Neural cell (in vitro differentiated cells): Measurements from ENCODE around the gene MED27. TPM values are rescaled to one million over a fixed set of nuclear protein-coding genes. Genes with fewer than 3 reads are reported as not detected.

ENCODE experiments used
- H2AFZ ChIP-seq: fragments of 200-600, 300-800 bp; sonication (generic), shearing (Covaris generic); 2 replicates; pipeline ENCODE4 v1.6.0; 2014; ENCODE audit warnings: low read depth, mild to moderate bottlenecking, antibody characterized with exemption, low read length, moderate library complexity
- H3F3A ChIP-seq: fragments of 200-600 bp; shearing (Covaris generic); 2 replicates; pipeline ENCODE4 v1.6.1; 2016; ENCODE audit warnings: mild to moderate bottlenecking, moderate library complexity, mixed read lengths, antibody characterized with exemption, low read length; ENCODE audit not compliant: insufficient read depth, poor library complexity, severe bottlenecking
- H3K27ac ChIP-seq: fragments of 200-600, 300-800 bp; sonication (generic), shearing (Covaris generic); 2 replicates; pipeline ENCODE4 v1.5.1; 2014; ENCODE audit warnings: mild to moderate bottlenecking, low read length, moderate library complexity
- H3K27me3 ChIP-seq: fragments of 300-800, 200-600 bp; sonication (generic), shearing (Covaris generic); 2 replicates; pipeline ENCODE4 v1.6.0; 2014; ENCODE audit warnings: mild to moderate bottlenecking, low read depth, low read length, moderate library complexity; ENCODE audit not compliant: insufficient read depth
- H3K36me3 ChIP-seq: fragments of 300-800, 200-600 bp; sonication (generic), shearing (Covaris generic); 2 replicates; pipeline ENCODE4 v1.5.1; 2014; ENCODE audit warnings: mild to moderate bottlenecking, antibody characterized with exemption, low read length, moderate library complexity; ENCODE audit not compliant: insufficient read depth
- H3K4me2 ChIP-seq: fragments of 300-800, 200-600 bp; sonication (generic), shearing (Covaris generic); 2 replicates; pipeline ENCODE4 v1.6.0; 2014; ENCODE audit warnings: mild to moderate bottlenecking, low read length
- H3K4me3 ChIP-seq: fragments of 300-800, 200-600 bp; sonication (generic), shearing (Covaris generic); 2 replicates; pipeline ENCODE4 v1.5.1; 2014; ENCODE audit warnings: mild to moderate bottlenecking, low read length, moderate library complexity
- H3K79me2 ChIP-seq: fragments of 200-600 bp; shearing (Covaris generic); replicated peaks from 2 replicates; pipeline ENCODE4 v1.6.0; 2014; ENCODE audit warnings: mild to moderate bottlenecking, low read length, moderate library complexity; ENCODE audit not compliant: insufficient read depth
- H3K9ac ChIP-seq: fragments of 300-800, 200-600 bp; sonication (generic), shearing (Covaris generic); 2 replicates; pipeline ENCODE4 v1.6.1; 2016; ENCODE audit warnings: mild to moderate bottlenecking, low read length, mixed read lengths
- H3K9me2 ChIP-seq: fragments of 200-600 bp; shearing (Covaris generic); 2 replicates; pipeline ENCODE4 v1.6.1; 2016; ENCODE audit warnings: mild to moderate bottlenecking, low read length, mixed read lengths; ENCODE audit not compliant: insufficient read depth
- H3K9me3 ChIP-seq: fragments of 200-600, 300-800 bp; sonication (generic), shearing (Covaris generic); 2 replicates; pipeline ENCODE4 v1.6.1; 2016; ENCODE audit warnings: mild to moderate bottlenecking, mixed run types, low read length, moderate library complexity, mixed read lengths
- H4K20me1 ChIP-seq: fragments of 200-600 bp; shearing (Covaris generic); 2 replicates; pipeline ENCODE4 v1.6.1; 2016; ENCODE audit warnings: mild to moderate bottlenecking, mixed run types; ENCODE audit not compliant: insufficient read depth
- CTCF ChIP-seq: fragments of 450-650 bp; IDR thresholded peaks from 2 replicates; pipeline ENCODE4 v1.5.1; 2014; ENCODE audit warnings: antibody characterized with exemption, mild to moderate bottlenecking, moderate library complexity; ENCODE audit not compliant: poor library complexity, severe bottlenecking
- EP300 ChIP-seq: fragments of 450-650 bp; conservative IDR thresholded peaks from 2 replicates; pipeline ENCODE4 v1.6.1; 2014; ENCODE audit warnings: antibody characterized with exemption, mild to moderate bottlenecking, moderate library complexity; ENCODE audit not compliant: poor library complexity, severe bottlenecking
- EZH2 ChIP-seq: fragments of 200-600, 300-800 bp; shearing (Covaris generic), sonication (generic); IDR thresholded peaks from 2 replicates; pipeline ENCODE4 v1.6.1; 2014; ENCODE audit warnings: antibody characterized with exemption, low read length, borderline replicate concordance, mild to moderate bottlenecking; ENCODE audit not compliant: insufficient read depth, poor library complexity, severe bottlenecking
- MXI1 ChIP-seq: fragments of 450-650 bp; conservative IDR thresholded peaks from 2 replicates; pipeline ENCODE4 v1.6.1; 2014; ENCODE audit warnings: antibody characterized with exemption, mild to moderate bottlenecking; ENCODE audit not compliant: poor library complexity, severe bottlenecking
- POLR2AphosphoS5 ChIP-seq: IDR thresholded peaks from 2 replicates; pipeline ENCODE4 v1.6.1; 2012
- RAD21 ChIP-seq: fragments of 450-650 bp; conservative IDR thresholded peaks from 2 replicates; pipeline ENCODE4 v1.6.1; 2014; ENCODE audit warnings: antibody characterized with exemption, mild to moderate bottlenecking, moderate library complexity
- SMC3 ChIP-seq: fragments of 450-650 bp; conservative IDR thresholded peaks from 2 replicates; pipeline ENCODE4 v1.6.1; 2014; ENCODE audit warnings: antibody characterized with exemption, mild to moderate bottlenecking, moderate library complexity; ENCODE audit not compliant: poor library complexity
- TAF1 ChIP-seq: IDR thresholded peaks from 2 replicates; pipeline ENCODE4 v1.6.1; 2012; ENCODE audit warnings: low read depth
- polyA plus RNA-seq: library from polyadenylated mRNA; depleted of rRNA; stranded (reverse); fragments of >200 nt; gene quantifications from 2 replicates; pipeline ENCODE4 v1.2.3, GENCODE V29; 2014
- TF ChIP-seq, protein P1 (sequence below): IDR thresholded peaks from 2 replicates; pipeline ENCODE4 v1.6.1; 2012; ENCODE audit warnings: borderline replicate concordance

MED27 gene
- polyA plus RNA-seq, 1 donor from 2014 or later = 7.5 TPM

DNA sequence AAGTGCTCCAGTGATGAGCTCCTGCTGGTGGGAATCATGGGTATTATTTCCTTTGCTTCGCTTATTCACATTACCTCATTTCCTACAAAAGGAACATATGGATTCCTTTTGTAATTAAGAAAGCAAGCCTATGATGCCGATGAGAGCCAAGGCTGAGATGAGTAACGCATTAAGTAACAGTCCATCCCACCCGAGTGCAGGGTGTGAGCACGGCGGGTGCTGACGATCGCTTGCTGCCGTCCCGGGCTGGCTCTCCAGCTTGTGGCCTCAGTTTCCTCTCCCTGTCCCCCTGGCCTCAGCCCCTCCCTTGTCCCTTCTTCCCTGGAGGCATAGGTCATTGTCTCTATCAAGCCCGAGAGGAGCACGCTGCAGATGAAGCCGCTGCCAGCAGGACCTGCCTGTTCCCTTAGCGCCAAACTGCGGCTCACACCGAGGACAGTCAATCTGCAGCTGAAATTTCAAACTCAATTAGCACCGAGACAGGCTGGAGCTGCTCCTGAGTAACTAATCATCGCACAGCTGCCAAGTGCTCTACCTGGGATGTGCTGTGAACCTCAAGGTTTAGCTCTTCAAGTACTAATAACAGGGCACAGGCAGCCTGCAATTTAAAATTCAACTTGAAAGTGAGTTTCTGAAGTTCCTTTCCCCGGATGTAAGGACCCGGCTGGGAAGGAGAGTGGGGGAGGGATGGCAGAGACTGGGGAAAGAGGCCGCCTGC lies 224.6 kb downstream of the MED27 start:
- Histone ChIP-seq H3K4me3 (no peak overlapping the region), H3K27me3 (no peaks in the 10 kb centered on the region), H3K9ac (no peak overlapping the region), H2AFZ (no peak overlapping the region), H3K4me2 (no peak overlapping the region), H3F3A (no peaks in the 10 kb centered on the region), H3K36me3 (no peaks in the 10 kb centered on the region), H3K9me3 (no peaks in the 10 kb centered on the region), H4K20me1 (no peaks in the 10 kb centered on the region), H3K79me2 (no peaks in the 10 kb centered on the region), H3K27ac (no peak overlapping the region), H3K9me2 (no peaks in the 10 kb centered on the region)
- TF ChIP-seq MXI1 (no peak), RAD21 (no peak), EP300 (no peak), SMC3 (no peak), EZH2 (no peak), TAF1 (no peak), CTCF (peak; percentile 29)

GRCh38 chr9:131854334-131854733 lies 225.3 kb downstream of the MED27 start:
- Histone ChIP-seq H3K4me3 (no peak overlapping the region), H3F3A (no peaks in the 10 kb centered on the region), H3K27me3 (no peaks in the 10 kb centered on the region), H3K27ac (no peak overlapping the region), H2AFZ (no peak overlapping the region), H3K36me3 (no peaks in the 10 kb centered on the region), H3K9ac (no peak overlapping the region), H3K9me2 (no peaks in the 10 kb centered on the region), H3K9me3 (no peaks in the 10 kb centered on the region), H3K4me2 (no peak overlapping the region), H3K79me2 (no peaks in the 10 kb centered on the region), H4K20me1 (no peaks in the 10 kb centered on the region)
- TF ChIP-seq MXI1 (no peak), CTCF (no peak), EP300 (no peak), POLR2AphosphoS5 (no peak), TAF1 (no peak), SMC3 (no peak), RAD21 (no peak), EZH2 (no peak)
- TF ChIP-seq, protein P1, sequence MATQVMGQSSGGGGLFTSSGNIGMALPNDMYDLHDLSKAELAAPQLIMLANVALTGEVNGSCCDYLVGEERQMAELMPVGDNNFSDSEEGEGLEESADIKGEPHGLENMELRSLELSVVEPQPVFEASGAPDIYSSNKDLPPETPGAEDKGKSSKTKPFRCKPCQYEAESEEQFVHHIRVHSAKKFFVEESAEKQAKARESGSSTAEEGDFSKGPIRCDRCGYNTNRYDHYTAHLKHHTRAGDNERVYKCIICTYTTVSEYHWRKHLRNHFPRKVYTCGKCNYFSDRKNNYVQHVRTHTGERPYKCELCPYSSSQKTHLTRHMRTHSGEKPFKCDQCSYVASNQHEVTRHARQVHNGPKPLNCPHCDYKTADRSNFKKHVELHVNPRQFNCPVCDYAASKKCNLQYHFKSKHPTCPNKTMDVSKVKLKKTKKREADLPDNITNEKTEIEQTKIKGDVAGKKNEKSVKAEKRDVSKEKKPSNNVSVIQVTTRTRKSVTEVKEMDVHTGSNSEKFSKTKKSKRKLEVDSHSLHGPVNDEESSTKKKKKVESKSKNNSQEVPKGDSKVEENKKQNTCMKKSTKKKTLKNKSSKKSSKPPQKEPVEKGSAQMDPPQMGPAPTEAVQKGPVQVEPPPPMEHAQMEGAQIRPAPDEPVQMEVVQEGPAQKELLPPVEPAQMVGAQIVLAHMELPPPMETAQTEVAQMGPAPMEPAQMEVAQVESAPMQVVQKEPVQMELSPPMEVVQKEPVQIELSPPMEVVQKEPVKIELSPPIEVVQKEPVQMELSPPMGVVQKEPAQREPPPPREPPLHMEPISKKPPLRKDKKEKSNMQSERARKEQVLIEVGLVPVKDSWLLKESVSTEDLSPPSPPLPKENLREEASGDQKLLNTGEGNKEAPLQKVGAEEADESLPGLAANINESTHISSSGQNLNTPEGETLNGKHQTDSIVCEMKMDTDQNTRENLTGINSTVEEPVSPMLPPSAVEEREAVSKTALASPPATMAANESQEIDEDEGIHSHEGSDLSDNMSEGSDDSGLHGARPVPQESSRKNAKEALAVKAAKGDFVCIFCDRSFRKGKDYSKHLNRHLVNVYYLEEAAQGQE = no peak
